Cerebellar nuclear complex (tissue), 1 donor: Measurements from ENCODE around the gene FBXO8.
A peak's percentile ranks its signal among the peaks of the same experiment; 100 is the strongest.
"Not testable (repeated sequence)": the region's sequence is repeated elsewhere in the genome, so short reads cannot be mapped to it uniquely, and the experiment has no call there.

ENCODE experiments used
- DNase-seq, 2 experiments: peaks; one replicate each; lab custom pipeline; 2025; lab: John Stamatoyannopoulos, UW

FBXO8 gene

GRCh38 chr4:174284487-174284886, 1.0 kb upstream of the FBXO8 start:
- DNase-seq: no peak

GRCh38 chr4:174282836-174283506, 496 bp downstream of the FBXO8 start:
- peak; percentile 62 to 95 for DNase-seq

GRCh38 chr4:174281901-174282300, 1.6 kb downstream of the FBXO8 start:
- DNase-seq: no peak

- no peak for DNase-seq
Measured at GRCh38 chr4:174281182-174281737, 2.2 kb downstream of the FBXO8 start.

- DNase-seq: no peak
Measured at GRCh38 chr4:174279433-174280155, 3.9 kb downstream of the FBXO8 start.

- DNase-seq: no peak
Measured at GRCh38 chr4:174278467-174278866, 5.0 kb downstream of the FBXO8 start.

GRCh38 chr4:174277433-174277832, 6.0 kb downstream of the FBXO8 start:
- no peak for DNase-seq

- no peak for DNase-seq
Measured at GRCh38 chr4:174275101-174275500, 8.4 kb downstream of the FBXO8 start.

GRCh38 chr4:174274436-174274835, 9.0 kb downstream of the FBXO8 start:
- DNase-seq: no peak

- DNase-seq: no peak
Measured at GRCh38 chr4:174273930-174274329, 9.5 kb downstream of the FBXO8 start.

- DNase-seq: no peak
Measured at GRCh38 chr4:174266416-174266815, 17.1 kb downstream of the FBXO8 start.

- DNase-seq: no peak
Measured at GRCh38 chr4:174265916-174266315, 17.6 kb downstream of the FBXO8 start.

GRCh38 chr4:174263445-174263736, 20.1 kb downstream of the FBXO8 start:
- DNase-seq: no peak

GRCh38 chr4:174262624-174263444, 20.6 kb downstream of the FBXO8 start:
- no peak for DNase-seq

GRCh38 chr4:174261432-174261831, 22.0 kb downstream of the FBXO8 start:
- not testable (repeated sequence) for DNase-seq

- DNase-seq: no peak
Measured at GRCh38 chr4:174260099-174260498, 23.4 kb downstream of the FBXO8 start.

- DNase-seq: no peak
Measured at GRCh38 chr4:174259580-174259979, 23.9 kb downstream of the FBXO8 start.

GRCh38 chr4:174256277-174256713, 27.2 kb downstream of the FBXO8 start:
- no peak for DNase-seq

- no peak for DNase-seq
Measured at GRCh38 chr4:174255786-174256185, 27.7 kb downstream of the FBXO8 start.

- DNase-seq: no peak
Measured at GRCh38 chr4:174255374-174255773, 28.1 kb downstream of the FBXO8 start.

GRCh38 chr4:174254613-174255012, 28.9 kb downstream of the FBXO8 start:
- no peak for DNase-seq

- DNase-seq: no peak
Measured at GRCh38 chr4:174252412-174252811, 31.1 kb downstream of the FBXO8 start.

GRCh38 chr4:174248407-174248806, 35.1 kb downstream of the FBXO8 start:
- no peak for DNase-seq
